HEK293T (cell line): ENCODE data around the gene PEAK1.
"Not testable (repeated sequence)": the region's sequence is repeated elsewhere in the genome, so short reads cannot be mapped to it uniquely, and the experiment has no call there.

Experiments used
- CTCF ChIA-PET: fragments of 350-600 bp; formaldehyde crosslinking; extraction: SDS; loops from one replicate; lab custom pipeline; 2021; ENCODE audit warnings: antibody characterized with exemption, inconsistent platforms; lab: Yijun Ruan, JAX
- POLR2A ChIA-PET: fragments of 350-600 bp; formaldehyde crosslinking; extraction: SDS; loops from one replicate; lab custom pipeline; 2020; ENCODE audit warnings: antibody characterized with exemption, inconsistent platforms; lab: Yijun Ruan, JAX
- DNase-seq: peaks from one replicate; pipeline ENCODE4 v3.0.0; 2012; ENCODE audit warnings: mixed read lengths; ENCODE audit errors: extremely low spot score
- ARNT ChIP-seq: fragments of 450-650 bp; IDR thresholded peaks from 2 replicates; pipeline ENCODE4 v1.6.1; 2017; ENCODE audit warnings: mild to moderate bottlenecking
- BHLHE40 ChIP-seq: fragments of 450-650 bp; IDR thresholded peaks from 2 replicates; pipeline ENCODE4 v1.6.1; 2016; ENCODE audit warnings: mild to moderate bottlenecking, moderate library complexity, borderline replicate concordance
- CTBP1 ChIP-seq: fragments of 450-650 bp; IDR thresholded peaks from 2 replicates; pipeline ENCODE4 v1.6.1; 2016; ENCODE audit warnings: borderline replicate concordance
- ELF4 ChIP-seq: fragments of 450-650 bp; IDR thresholded peaks from 2 replicates; pipeline ENCODE4 v1.6.1; 2017; ENCODE audit warnings: antibody characterized with exemption
- FOXA1 ChIP-seq: fragments of 450-650 bp; IDR thresholded peaks from 2 replicates; pipeline ENCODE4 v1.6.1; 2016; ENCODE audit warnings: mild to moderate bottlenecking
- FOXK2 ChIP-seq: fragments of 450-650 bp; IDR thresholded peaks from 2 replicates; pipeline ENCODE4 v1.6.1; 2016; ENCODE audit warnings: mild to moderate bottlenecking
- FOXM1 ChIP-seq: fragments of 450-650 bp; IDR thresholded peaks from 2 replicates; pipeline ENCODE4 v1.6.1; 2017; ENCODE audit warnings: mild to moderate bottlenecking, borderline replicate concordance
- HDGF ChIP-seq: fragments of 450-650 bp; IDR thresholded peaks from 2 replicates; pipeline ENCODE4 v1.6.1; 2017; ENCODE audit warnings: antibody characterized with exemption, borderline replicate concordance
- L3MBTL2 ChIP-seq: fragments of 450-650 bp; conservative IDR thresholded peaks from 2 replicates; pipeline ENCODE4 v1.6.1; 2016; ENCODE audit warnings: mild to moderate bottlenecking
- LEF1 ChIP-seq: fragments of 450-650 bp; IDR thresholded peaks from 2 replicates; pipeline ENCODE4 v1.6.1; 2017; ENCODE audit warnings: mild to moderate bottlenecking, borderline replicate concordance
- NFRKB ChIP-seq: fragments of 450-650 bp; IDR thresholded peaks from 2 replicates; pipeline ENCODE4 v1.6.1; 2016; ENCODE audit warnings: mild to moderate bottlenecking, moderate library complexity
- SP1 ChIP-seq: fragments of 450-650 bp; IDR thresholded peaks from 2 replicates; pipeline ENCODE4 v1.6.1; 2017
- SUZ12 ChIP-seq: fragments of 450-650 bp; IDR thresholded peaks from 2 replicates; pipeline ENCODE4 v1.6.1; 2016; ENCODE audit warnings: mild to moderate bottlenecking
- TARDBP ChIP-seq: fragments of 450-650 bp; IDR thresholded peaks from 2 replicates; pipeline ENCODE4 v1.6.1; 2016
- ZNF384 ChIP-seq: fragments of 450-650 bp; IDR thresholded peaks from 2 replicates; pipeline ENCODE4 v1.6.1; 2016
- TF ChIP-seq, protein P1 (sequence below): fragments of 450-650 bp; IDR thresholded peaks from 2 replicates; pipeline ENCODE4 v1.6.1; 2016

The PEAK1 gene

DNA sequence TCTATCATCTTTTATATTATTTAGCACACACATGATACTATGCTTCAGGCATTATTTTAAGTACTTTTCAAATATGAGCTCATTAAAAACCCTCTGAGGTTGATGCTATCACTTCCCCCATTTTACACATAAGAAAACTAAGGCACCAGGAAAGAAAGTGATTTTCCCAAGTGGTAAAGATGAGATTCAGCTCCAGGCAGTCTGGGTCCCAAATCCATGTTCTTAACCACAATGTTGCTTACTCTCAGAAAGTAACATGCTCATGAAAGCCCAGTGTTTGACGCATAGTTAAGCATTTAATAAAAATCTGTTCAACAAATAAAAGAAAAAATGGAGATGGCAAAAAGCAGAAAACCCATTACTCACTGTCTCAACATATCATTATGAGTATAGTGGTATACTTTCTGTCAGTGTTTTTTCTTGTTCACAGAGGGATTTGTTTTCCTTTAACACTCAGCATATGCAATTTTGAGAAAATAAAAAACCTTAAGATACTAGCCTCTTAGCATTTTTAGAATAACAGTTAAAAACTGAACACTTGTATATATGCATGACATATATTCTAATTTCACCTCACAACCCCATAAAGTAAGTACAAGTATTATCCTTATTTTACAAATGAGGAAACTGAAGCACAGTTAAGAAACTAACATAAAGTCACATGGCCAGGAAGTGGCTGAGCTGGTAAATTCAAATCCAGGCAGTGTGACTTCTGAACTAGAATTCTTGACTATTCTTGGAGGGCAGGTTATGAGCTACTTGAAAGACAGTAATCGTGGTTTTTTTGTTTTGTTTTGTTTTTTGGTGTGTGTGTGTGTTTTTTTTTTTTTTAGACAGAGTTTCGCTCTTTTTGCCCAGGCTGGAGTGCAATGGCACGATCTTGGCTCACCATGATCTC lies 10.4 kb downstream of the PEAK1 start:
- DNase-seq: no peak
- CTCF ChIA-PET: interaction anchor here (0.6 to 0.7 kb wide), 2 partner anchors 29 to 868 kb away, joined by 3 read pairs; no protein-coding TSS in a partner anchor
- POLR2A ChIA-PET: interaction anchor here (1.0 to 1.6 kb wide), 2 partner anchors 10 to 20 kb away, joined by 3 to 5 read pairs; no protein-coding TSS in a partner anchor
- TF ChIP-seq BHLHE40: no peak
- TF ChIP-seq, protein P1, sequence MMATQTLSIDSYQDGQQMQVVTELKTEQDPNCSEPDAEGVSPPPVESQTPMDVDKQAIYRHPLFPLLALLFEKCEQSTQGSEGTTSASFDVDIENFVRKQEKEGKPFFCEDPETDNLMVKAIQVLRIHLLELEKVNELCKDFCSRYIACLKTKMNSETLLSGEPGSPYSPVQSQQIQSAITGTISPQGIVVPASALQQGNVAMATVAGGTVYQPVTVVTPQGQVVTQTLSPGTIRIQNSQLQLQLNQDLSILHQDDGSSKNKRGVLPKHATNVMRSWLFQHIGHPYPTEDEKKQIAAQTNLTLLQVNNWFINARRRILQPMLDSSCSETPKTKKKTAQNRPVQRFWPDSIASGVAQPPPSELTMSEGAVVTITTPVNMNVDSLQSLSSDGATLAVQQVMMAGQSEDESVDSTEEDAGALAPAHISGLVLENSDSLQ: peak; percentile 55; the same call in 1 of the 2 replicates

DNA sequence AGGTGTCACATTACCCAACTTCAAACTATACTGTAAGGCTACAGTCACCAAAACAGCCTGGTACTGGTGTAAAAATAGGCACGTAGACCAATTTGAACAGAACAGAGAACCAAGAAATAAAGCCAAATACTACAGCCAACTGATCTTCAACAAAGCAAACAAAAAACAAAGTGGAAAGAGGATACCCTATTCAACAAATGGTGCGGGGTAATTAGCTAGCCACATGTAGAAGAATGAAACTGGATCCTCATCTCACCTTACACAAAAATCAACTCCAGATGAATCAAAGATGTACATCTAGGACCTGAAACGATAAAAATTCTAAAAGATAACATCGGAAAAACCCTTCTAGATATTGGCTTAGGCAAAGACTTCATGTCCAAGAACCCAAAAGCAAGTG lies 13.1 kb downstream of the PEAK1 start:
- POLR2A ChIA-PET: no interaction called here

DNA sequence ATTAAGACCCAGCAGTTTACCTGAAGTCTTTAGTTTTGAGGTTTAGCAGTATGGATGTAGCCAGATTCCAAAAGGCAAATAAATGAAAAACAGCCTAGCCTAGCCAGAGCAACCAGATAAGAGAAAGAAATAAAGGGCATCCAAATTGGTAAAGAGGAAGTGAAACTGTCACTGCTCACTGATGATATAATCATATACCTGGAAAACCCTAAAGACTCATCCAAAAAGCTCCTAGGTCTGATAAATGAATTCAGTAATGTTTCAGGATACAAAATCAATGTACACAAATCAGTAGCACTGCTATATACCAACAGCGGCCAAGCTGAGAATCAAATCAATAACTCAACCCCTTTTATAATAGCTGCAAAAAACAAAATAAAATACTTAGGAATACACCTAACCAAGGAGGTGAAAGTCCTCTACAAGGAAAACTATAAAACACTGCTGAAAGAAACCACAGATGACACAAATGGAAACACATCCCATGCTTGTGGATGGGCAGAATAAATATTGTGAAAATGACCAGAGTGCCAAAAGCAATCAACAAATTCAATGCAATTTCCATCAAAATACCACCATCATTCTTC lies 13.6 kb downstream of the PEAK1 start:
- POLR2A ChIA-PET, CTCF ChIA-PET, DNase-seq: not testable (repeated sequence)

More for the DNA sequence above, 13.1 kb downstream of the PEAK1 start:
- no peak for DNase-seq
- CTCF ChIA-PET: no interaction called here
- TF ChIP-seq ZNF384: no peak
- no peak for TF ChIP-seq FOXK2
- no peak for TF ChIP-seq ARNT
- no peak for TF ChIP-seq BHLHE40
- TF ChIP-seq HDGF: no peak
- no peak for TF ChIP-seq FOXA1
- no peak for TF ChIP-seq NFRKB
- no peak for TF ChIP-seq L3MBTL2
- no peak for TF ChIP-seq SUZ12
- TF ChIP-seq, protein P1: no peak
- TF ChIP-seq CTBP1: no peak
- TF ChIP-seq TARDBP: no peak
- TF ChIP-seq SP1: no peak
- TF ChIP-seq LEF1: no peak
- no peak for TF ChIP-seq ELF4
- no peak for TF ChIP-seq FOXM1

DNA sequence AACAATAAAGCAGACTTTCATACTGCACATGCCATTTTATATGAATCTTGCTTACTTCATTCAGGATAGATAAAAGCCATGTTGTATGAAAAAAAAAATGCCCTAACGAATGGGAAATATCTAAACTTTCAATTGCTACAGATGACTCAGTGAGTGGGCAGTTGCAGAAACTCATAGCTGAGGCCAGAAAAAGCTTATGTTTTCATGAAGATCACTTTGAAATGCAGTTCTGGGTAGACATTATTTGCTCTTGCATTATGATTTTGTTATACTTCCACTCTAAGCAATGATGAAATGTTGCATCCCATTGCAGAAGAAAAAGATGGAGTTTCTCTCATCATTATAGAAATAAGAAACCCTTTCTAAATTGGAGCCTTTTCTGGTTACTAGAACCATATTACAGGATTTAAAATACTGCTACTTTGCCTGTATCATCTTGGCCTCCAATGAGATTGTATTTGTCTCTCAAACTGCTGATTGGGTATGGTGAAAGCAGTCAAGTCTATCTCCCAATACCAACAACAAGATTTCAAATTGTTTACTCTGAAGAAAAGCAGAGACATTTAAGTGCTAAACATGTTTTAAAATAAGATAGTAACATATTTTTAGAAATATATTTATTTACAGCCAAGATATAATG lies 17.0 kb downstream of the PEAK1 start:
- TF ChIP-seq BHLHE40 (no peak), ZNF384 (no peak), SUZ12 (no peak), NFRKB (no peak), CTBP1 (no peak), FOXK2 (no peak), SP1 (no peak), HDGF (no peak), ELF4 (no peak), FOXM1 (no peak), L3MBTL2 (no peak), LEF1 (no peak)
- TF ChIP-seq, protein P1: no peak
- ChIA-PET CTCF (no interaction called here), POLR2A (no interaction called here)
- DNase-seq: no peak

DNA sequence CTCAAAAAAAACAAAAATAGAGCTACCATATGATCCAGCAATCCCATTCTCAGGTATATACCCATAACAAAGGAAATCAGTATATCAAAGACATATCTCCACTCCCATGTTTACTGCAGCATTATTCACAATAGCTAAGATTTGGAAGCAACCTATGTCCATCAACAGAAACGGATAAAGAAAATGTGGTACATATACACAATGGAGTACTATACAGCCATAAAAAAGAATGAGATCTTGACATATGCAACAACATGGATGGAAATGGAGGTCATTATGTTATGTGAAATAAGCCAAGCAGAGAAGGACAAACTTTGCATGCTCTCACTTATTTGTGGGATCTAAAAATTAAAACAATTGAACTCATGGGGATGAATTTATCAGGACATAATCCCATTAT lies 19.6 kb downstream of the PEAK1 start:
- TF ChIP-seq LEF1 (no peak), FOXK2 (no peak), BHLHE40 (no peak), FOXA1 (no peak), ELF4 (no peak)
- CTCF ChIA-PET: no interaction called here
- POLR2A ChIA-PET: no interaction called here
- DNase-seq: no peak

DNA sequence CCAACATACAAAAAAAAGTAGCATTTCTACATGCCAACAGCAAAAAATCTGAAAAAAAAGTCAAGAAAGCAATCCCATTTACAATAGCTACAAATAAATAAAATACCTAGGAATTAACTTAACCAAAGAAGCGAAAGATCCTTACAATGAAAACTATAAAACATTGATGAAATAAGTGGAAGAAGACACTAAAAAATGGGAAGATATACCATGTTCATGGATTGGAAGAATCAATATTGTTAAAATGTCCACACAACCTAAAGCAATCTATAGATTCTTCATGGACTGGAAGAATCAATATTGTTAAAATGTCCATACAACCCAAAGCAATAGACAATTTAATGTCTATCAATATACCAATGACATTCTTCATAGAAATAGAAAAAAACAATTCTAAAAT lies 21.0 kb downstream of the PEAK1 start:
- no peak for TF ChIP-seq SP1
- TF ChIP-seq SUZ12: no peak
- TF ChIP-seq ELF4: no peak
- TF ChIP-seq CTBP1: no peak
- ChIA-PET POLR2A (no interaction called here), CTCF (no interaction called here)
- DNase-seq: no peak

DNA sequence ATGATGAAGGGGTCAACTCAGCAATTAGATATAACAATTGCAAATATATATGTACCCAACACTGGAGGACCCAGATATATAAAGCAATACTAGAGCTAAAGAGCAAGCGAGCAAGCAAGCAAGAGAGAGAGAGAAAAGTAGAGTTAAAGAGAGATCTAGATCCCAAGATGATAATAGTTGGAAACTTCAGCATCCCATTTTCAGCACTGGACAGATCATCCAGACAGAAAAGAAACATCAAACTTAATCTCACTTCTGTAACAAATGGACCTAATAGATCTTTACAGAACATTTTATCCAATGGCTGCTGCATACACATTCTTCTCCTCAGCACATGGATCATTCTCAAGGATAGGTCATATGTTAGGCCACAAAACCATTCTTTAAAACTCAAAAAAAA lies 23.2 kb downstream of the PEAK1 start:
- ChIA-PET POLR2A (no interaction called here), CTCF (no interaction called here)
- no peak for TF ChIP-seq ARNT
- no peak for TF ChIP-seq SP1
- no peak for TF ChIP-seq FOXA1
- TF ChIP-seq FOXM1: no peak
- no peak for TF ChIP-seq ZNF384
- TF ChIP-seq SUZ12: no peak
- no peak for TF ChIP-seq ELF4
- TF ChIP-seq LEF1: no peak
- TF ChIP-seq BHLHE40: no peak
- TF ChIP-seq NFRKB: no peak
- no peak for TF ChIP-seq FOXK2
- no peak for TF ChIP-seq L3MBTL2
- no peak for TF ChIP-seq TARDBP
- TF ChIP-seq CTBP1: no peak
- TF ChIP-seq HDGF: no peak
- TF ChIP-seq, protein P1: no peak
- DNase-seq: no peak
